Measurements from ENCODE around the gene ZFYVE19.
A peak's percentile ranks its signal among the peaks of the same experiment; 100 is the strongest.

The ZFYVE19 gene, protein sequence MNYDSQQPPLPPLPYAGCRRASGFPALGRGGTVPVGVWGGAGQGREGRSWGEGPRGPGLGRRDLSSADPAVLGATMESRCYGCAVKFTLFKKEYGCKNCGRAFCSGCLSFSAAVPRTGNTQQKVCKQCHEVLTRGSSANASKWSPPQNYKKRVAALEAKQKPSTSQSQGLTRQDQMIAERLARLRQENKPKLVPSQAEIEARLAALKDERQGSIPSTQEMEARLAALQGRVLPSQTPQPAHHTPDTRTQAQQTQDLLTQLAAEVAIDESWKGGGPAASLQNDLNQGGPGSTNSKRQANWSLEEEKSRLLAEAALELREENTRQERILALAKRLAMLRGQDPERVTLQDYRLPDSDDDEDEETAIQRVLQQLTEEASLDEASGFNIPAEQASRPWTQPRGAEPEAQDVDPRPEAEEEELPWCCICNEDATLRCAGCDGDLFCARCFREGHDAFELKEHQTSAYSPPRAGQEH

GRCh38 chr15:40807028-40807887 is at the start of gene ZFYVE19, which contains the start of gene DNAJC17:
Gene ZFYVE19 (plus strand): TSS chr15:40807089. CDS start chr15:40807590, 501 bp downstream.
Gene DNAJC17 (minus strand): TSS chr15:40807473. CDS start chr15:40807446, 27 bp downstream.
- DNase-seq = peak; percentile 41

GRCh38 chr15:40759961-40760360 is 46.9 kb upstream of the ZFYVE19 start:
- no peak for DNase-seq

DNA sequence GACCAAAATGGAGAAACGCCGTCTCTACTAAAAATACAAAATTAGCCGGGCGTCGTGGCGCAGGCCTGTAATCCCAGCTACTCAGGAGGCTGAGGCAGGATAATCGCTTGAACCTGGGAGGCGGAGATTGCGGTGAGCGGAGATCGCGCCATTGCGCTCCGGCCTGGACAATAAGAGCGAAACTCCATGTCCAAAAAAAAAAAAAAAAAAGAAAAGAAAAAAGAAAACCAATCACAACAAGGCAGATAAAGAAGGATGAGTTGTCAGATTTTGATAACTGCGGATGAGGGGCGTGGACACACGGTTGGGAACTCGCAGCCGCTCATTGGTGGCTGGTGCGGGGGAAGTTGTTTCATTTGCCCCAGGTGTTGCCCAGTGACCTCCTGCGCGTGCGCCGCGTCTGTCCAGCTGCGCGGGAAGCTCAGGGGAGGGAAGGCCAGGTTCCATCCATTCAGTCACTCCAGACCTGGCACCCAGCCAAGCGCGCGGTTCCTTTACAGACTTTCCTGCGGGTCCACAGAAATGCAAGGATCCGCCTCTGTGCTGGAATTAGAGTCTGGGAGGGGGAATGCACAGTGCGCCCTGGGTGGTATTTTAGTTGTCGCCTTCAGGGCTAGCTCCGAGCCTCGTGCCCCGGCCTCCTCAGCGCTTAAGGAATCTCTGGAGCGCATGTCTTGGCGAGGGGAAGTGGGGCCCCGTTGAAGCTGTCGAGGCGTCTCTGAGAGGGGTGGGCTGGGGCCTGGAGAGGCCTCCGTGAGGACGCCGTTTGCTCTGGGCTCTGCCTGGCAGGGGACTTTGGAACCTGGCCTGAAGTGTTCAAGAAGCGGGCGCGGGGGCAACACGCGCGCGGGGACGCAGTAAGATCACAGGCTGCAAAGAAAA is 43.7 kb upstream of the ZFYVE19 start:
- DNase-seq = no peak

- peak; percentile 77 for DNase-seq
Observed at GRCh38 chr15:40763801-40764628, 42.9 kb upstream of the ZFYVE19 start, which contains the start of gene GCHFR. Gene GCHFR (plus strand): TSS chr15:40764068. CDS start chr15:40764181, 113 bp downstream.

DNA sequence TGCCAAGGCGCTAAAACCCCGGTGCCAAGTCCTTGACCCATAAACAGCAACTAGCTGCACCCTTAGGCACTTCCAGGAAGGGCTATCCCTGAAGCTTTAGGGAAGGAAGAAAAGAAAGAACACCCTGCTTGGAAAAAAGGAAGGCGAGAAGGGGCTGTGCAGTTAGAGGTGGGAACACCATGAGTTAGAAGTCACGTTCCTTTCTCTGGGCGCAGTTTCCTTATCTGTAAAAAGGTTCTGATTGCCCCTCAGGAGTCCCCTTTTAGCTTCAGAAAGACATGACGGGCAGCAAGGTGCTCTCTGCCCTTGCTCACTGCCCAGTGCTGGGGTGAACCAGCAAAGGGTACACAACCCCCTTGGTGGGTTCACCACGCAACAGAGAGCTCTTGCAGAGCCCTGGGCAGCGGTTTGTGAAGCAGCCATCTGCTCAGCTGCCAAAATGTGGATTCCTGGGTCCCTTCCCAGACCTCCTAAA is 42.2 kb upstream of the ZFYVE19 start:
- DNase-seq = no peak

GRCh38 chr15:40766194-40766815 is 40.6 kb upstream of the ZFYVE19 start:
- DNase-seq = no peak

DNA sequence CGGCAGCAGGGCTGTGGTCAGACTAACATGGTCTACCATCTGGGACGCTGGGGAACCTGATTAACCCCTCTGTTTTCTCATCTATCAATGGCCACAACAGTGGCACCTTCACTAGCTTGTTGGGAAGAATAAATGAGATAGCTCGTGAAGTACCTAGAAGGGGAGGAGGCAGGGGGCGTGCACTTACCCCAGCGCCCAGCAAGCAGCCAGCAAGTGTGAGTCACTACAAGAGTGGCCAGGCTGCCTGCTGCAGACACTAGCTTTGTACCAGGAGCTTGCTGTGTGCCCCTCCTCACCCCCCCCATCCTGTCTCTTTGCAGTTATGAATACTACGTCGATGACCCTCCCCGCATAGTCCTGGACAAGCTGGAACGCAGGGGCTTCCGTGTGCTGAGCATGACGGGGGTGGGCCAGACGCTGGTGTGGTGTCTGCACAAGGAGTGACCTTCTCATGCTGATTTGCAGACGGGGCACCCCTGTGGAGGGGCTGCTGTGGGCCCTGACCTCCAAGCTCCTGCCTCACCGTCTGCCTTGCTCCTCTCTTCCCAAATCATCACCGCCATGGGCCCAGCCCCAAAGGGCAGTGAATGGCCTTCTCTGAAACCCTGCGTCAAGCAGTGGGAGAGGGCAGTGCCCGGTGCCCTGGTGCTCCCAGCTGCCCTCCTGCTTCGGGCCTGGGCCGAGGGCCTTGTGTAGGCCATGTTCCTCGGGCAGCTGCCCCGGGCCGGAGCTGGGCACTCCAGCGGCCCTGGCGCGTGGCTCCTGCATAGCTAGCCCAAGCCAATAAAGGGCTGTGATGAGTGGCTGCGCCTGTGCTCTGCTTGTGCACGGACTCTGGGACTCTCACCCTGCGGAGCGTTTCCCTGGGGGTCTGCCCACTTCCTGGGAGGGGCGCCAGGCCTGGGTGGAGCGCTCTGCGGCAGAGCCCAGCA is 39.7 kb upstream of the ZFYVE19 start:
- no peak for DNase-seq

DNA sequence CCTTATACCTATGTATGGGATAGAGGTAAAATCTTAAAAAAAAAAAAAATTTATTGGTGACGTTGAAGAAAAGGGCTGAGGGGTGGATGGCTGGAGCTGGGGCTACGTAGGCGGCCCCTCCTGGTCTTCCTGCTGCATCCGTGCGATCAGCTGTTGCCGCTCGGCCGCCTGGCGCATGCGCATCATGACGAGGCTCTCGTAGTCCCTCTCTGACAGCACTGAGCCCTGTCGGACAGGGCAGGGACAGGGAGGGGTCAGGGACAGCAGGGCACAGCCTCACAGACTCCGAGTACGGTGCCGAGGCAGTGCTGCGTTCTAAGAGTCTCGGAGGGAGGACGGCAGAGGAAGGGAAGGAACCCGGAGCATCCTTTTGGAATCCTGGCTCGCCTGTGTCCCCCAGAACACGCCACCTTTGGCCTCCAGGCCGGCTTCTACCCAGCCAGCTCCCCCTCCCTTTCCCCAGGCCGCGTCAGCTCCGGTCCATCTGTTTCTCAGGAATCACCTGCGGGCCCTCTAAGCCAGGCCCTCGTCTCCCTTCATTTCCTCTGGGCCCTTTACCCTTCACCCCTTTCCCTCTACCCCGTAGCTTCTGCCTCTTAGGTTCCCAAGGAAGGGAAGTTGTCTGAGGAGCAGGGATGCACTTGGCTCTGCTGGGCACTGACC is 38.9 kb upstream of the ZFYVE19 start:
- DNase-seq = no peak

- no peak for DNase-seq
Observed at GRCh38 chr15:40768521-40769273, 38.2 kb upstream of the ZFYVE19 start.

DNA sequence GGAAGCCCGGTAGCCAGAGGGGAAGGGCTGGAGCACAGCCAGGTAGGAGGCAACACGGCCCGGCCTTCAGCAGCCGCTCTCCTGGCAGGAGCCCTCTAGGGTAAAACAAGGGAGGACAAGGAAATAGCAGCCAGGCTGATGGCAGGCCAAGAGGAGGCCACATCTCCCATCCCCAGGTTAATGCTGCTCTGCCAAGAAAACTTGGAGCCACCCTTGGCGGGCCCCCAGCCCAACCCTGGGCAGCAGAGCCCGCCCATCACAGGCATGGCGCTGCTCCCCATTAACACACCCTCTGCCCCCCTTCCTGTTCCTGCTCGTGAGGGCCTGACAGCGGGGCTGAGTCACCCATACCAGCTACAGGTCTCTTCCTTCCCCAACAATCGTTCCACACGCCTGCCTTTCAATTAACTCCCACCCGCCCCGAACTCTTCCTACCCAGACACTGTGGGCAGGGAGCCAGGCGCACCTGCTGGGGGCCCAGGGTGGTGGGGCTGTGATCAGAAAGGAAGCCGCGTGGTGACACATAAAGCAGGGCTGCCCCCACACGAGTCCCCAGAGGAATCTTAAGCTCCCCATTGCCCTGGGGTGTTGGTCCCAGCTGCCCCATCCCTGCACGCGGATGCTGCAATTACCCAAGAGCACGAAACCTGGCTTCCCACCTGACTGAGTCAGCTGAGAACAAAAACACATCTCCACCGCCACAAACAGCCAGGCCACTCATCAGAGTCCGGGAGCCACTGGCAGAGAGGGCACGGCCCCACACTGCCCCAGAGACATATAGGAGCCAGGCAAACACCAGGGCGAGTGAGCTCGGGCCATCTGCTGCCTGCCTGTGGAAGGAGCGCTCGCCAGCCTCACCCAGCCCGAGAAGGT is 37.4 kb upstream of the ZFYVE19 start, which contains the start of gene C15orf62:
Gene C15orf62, plus strand, starts transcription at position 707 of the 873 bp plus-strand sequence. CDS start 516 bp downstream, outside the sequence.
- DNase-seq = no peak

DNA sequence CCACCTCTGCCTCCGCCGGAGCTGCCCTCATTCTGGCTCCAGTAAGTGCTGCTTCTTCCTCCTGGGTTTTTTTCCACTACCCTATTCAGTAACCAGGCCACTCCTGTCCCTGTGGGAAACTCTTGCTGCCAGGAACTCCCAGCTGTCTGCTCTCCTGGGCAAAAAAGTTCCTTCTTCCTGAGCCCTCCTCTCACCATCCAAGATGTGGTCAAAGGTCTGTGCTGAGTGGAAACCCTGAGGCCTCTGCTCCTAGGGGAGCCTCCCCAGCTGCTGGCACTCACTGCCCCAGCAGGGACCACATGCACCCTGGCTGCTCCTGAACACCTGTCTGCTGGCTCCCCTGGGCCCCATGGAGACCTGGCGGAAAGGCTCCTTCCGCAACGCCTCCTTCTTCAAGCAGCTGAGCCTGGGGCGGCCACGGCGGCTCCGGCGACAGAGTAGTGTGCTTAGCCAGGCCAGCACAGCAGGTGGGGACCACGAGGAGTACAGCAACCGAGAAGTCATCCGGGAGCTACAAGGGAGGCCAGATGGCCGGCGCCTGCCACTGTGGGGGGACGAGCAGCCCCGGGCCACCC is 36.7 kb upstream of the ZFYVE19 start:
- no peak for DNase-seq

GRCh38 chr15:40771242-40771641 is 35.6 kb upstream of the ZFYVE19 start:
- DNase-seq = no peak

DNA sequence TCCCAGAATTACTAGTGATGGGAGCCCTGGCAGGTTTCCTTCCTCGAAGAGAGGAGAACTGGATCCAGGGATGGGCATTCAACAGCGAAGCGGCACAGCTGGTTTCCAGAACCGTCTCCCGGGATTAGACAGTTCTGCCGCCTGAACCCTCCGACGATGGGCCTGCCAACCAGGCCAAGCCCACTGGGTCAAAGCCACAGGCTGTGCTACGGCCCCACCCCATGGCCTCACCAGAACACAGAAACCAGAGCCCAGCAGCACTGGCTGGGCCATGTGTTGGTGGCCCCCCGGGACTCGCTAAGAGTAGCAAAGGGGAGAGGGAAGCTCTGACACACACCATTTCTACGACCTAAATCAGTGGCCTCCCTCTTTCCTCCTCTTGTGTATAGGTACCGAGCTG is 34.9 kb upstream of the ZFYVE19 start:
- no peak for DNase-seq

DNA sequence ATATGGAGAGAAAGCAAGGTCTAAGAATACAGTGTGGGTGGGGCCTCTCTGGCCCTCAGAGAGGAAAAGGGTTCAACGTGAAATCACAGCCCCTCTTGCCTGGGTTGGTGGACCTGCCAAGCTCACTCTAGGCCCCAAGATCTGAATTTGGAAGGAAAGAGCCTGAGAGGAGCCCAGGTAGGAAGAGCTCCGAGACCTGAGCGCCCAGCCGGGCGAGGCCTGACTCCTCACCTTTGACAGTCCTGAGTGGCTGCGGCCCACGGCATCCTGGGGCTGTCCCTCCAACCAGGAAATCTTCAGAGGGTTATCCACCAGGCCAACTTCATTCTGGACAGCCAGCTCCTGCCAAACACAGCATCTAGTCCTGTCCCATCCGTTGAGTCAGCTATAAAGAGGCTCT is 33.4 kb upstream of the ZFYVE19 start:
- no peak for DNase-seq

DNA sequence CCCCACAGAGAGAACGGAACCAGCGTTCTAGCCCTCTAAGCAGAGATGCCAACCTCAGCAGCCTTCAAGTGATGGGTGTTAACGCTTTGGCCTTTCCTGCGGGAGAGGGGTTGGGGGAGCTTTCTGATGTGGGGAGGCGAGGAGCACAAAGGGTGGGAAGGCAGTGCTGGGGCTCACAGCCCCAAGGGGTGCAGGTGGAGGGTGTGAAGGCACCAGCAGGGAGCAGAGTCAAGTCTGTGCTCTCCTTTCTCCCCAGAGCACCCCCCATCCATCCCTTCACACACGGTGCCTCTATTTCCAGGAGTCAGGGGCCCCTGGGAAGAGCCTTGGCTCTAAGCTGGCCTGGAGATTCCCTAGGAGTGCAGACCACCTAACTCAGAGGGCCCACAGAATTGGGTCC is 33.0 kb upstream of the ZFYVE19 start:
- no peak for DNase-seq

GRCh38 chr15:40775007-40775406 is 31.9 kb upstream of the ZFYVE19 start:
- no peak for DNase-seq
